Mucosa of stomach (tissue), 1 donor: ENCODE measurements around the gene SYT13.

ENCODE experiments used
- H3K27me3 ChIP-seq: one replicate; pipeline ENCODE4 v1.7.0; 2013; ENCODE audit warnings: mild to moderate bottlenecking, low read length; ENCODE audit not compliant: control insufficient read depth, insufficient read depth
- H3K36me3 ChIP-seq: one replicate; pipeline ENCODE4 v1.7.0; 2013; ENCODE audit warnings: low read length; ENCODE audit not compliant: control insufficient read depth, insufficient read depth
- H3K4me1 ChIP-seq: one replicate; pipeline ENCODE4 v1.7.0; 2013; ENCODE audit warnings: mild to moderate bottlenecking, low read length; ENCODE audit not compliant: control insufficient read depth, insufficient read depth
- H3K4me3 ChIP-seq: one replicate; pipeline ENCODE4 v1.7.0; 2013; ENCODE audit warnings: low read length
- H3K9ac ChIP-seq: one replicate; pipeline ENCODE4 v1.7.0; 2013; ENCODE audit warnings: mild to moderate bottlenecking, low read length, moderate library complexity
- H3K9me3 ChIP-seq: one replicate; pipeline ENCODE4 v1.7.0; 2013; ENCODE audit warnings: mild to moderate bottlenecking, low read length, moderate library complexity; ENCODE audit not compliant: control insufficient read depth
- donor health status: Pancreatic carcinoma.

Gene SYT13

DNA sequence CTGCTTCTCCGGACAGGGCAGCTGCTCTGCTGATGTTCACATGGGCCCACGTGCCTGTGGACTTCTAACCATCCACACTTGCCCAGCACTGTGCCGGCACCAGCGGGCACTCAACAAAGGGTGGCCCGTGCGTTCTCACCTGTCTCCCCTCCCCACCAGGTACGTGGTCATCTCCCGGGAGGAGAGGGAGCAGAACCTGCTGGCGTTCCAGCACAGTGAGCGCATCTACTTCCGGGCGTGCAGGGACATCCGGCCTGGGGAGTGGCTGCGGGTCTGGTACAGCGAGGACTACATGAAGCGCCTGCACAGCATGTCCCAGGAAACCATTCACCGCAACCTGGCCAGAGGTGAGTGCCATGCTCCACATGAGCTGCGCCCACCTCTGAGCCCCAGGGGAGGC lies 66.7 kb downstream of the SYT13 start:
- Histone ChIP-seq H3K27me3 (no peaks in the 10 kb centered on the region), H3K36me3 (no peaks in the 10 kb centered on the region), H3K9ac (no peak overlapping the region), H3K4me3 (no peak overlapping the region), H3K4me1 (no peaks in the 10 kb centered on the region), H3K9me3 (no peaks in the 10 kb centered on the region)

DNA sequence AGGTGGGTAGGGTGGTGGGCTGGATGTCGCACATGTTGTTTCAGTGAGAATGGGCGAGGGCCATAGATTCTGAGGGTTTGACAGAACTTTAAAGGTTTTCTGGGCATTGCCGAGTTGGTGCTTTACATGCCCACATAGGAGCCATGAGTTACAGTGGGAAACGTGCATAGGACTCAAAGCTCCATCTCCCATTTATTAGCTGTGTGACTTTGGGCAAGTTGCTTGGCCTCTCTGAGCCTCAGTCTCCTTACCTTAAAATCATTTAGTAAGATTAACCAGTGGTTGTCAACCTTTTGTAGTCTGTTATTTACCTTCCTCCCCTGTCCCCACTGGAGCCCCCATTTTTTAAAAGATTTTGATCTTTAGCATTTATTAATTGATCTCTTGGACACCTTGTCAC lies 67.4 kb downstream of the SYT13 start:
- H3K27me3 ChIP-seq, result no peaks in the 10 kb centered on the region
- H3K4me3 ChIP-seq, result no peak overlapping the region
- H3K4me1 ChIP-seq, result no peaks in the 10 kb centered on the region
- H3K36me3 ChIP-seq, result no peaks in the 10 kb centered on the region
- H3K9ac ChIP-seq, result no peak overlapping the region
- H3K9me3 ChIP-seq, result no peaks in the 10 kb centered on the region

DNA sequence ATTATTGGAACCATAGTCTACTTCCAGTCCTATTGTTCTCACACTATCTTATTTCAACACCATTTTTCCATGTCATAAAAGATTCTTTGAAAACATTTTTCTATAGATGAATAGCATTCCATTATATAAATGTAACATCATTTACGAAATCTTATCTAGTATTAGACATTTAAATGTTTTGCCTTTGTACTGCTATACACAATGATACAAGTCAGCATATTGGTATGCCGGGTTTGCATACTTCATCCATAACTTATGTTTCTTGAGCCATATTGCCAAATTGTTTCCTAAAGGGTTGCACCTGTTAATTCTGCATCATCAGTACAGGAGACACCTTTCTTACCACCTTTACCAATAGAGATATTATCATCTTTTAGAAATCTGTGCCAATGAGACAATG lies 68.2 kb downstream of the SYT13 start:
- Histone ChIP-seq H3K4me1 (no peaks in the 10 kb centered on the region), H3K9ac (no peak overlapping the region), H3K27me3 (no peaks in the 10 kb centered on the region), H3K4me3 (no peak overlapping the region), H3K36me3 (no peaks in the 10 kb centered on the region), H3K9me3 (no peaks in the 10 kb centered on the region)

DNA sequence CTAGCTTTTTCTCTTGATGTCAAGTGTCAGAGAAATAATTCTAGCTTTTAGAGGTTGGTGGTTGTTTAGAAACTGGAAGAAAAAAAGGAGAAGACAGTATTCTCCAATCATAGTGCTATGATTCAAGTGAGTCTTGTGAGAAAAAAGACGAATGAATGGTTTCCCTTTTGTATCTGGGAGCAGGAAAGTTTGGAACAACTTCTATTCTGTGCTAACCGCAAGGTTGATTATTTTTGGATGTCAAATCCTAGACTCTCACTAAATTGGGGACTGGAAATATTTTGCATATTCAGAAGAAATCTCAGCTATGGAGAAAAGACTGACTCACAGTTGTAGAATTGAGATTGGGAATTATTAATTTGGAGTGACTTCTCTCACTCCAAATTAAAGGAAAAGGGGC lies 69.2 kb downstream of the SYT13 start:
- Histone ChIP-seq H3K9me3 (no peaks in the 10 kb centered on the region), H3K27me3 (no peaks in the 10 kb centered on the region), H3K36me3 (peaks cover 4% of the 10 kb centered on the region), H3K9ac (no peak overlapping the region), H3K4me3 (no peak overlapping the region), H3K4me1 (no peaks in the 10 kb centered on the region)

DNA sequence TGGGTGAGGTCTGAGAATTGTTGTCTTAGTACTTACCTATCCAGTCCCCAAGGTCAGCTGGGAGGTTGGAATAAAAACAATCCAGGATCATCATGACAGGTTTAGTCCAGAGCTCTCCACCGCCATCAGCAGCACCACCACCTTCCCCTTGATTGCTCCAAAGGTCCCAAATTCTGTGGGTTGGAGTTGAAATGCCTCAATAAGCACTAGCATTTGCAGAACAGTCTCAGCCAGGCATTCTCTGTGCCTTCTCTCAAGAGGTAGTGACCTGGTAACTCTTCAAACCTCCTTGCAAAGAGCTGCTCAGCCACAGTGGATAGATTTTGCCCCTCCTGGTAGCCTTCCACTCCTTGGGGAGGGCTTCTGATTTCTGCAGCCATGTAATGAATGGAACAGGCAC lies 70.1 kb downstream of the SYT13 start:
- H3K36me3 ChIP-seq, result peaks cover 4% of the 10 kb centered on the region

DNA sequence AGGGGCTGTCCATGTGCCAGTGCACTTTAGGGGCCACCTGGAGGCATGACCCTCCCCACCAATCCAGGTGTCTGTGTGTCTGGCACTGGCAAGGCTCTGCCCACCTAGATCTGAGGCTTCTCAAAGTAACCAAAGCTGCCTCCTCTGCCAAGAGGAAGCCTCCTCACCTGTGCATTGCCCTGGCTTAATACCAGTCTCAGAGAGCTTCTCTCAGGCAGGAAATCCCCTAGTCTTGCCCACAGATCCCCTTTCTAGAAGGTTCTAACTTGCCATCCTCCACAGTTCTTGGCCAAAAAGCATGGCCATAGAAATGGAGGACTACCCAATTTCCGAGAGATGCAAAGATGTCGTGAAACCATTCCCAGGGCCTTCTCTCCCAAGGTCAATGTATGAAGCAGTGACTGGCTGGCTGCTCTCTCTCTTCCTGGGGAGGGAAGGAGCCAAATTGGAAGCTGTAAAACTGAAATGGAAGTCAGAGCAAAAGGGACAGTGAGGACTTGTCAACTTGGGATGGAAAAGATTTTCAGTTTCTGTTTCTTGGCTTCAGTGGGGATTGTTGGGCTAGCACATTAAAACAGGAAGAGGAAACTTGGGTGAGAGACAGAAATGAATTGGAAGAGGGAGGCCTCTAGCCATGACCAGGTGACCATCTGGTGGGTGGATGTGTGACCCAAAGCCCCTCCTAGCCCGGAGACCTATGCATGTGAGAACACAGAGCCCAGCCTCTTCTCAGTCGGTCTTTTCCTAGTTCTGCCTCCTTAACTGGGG lies 70.9 kb downstream of the SYT13 start:
- Histone ChIP-seq H3K4me1 (peaks cover 4% of the 10 kb centered on the region), H3K36me3 (peaks cover 4% of the 10 kb centered on the region), H3K9me3 (no peaks in the 10 kb centered on the region), H3K27me3 (no peaks in the 10 kb centered on the region), H3K9ac (no peak overlapping the region), H3K4me3 (no peak overlapping the region)

More for the DNA sequence above, 70.1 kb downstream of the SYT13 start:
- Histone ChIP-seq H3K9me3 (no peaks in the 10 kb centered on the region), H3K4me3 (no peak overlapping the region), H3K9ac (no peak overlapping the region), H3K4me1 (no peaks in the 10 kb centered on the region), H3K27me3 (no peaks in the 10 kb centered on the region)

DNA sequence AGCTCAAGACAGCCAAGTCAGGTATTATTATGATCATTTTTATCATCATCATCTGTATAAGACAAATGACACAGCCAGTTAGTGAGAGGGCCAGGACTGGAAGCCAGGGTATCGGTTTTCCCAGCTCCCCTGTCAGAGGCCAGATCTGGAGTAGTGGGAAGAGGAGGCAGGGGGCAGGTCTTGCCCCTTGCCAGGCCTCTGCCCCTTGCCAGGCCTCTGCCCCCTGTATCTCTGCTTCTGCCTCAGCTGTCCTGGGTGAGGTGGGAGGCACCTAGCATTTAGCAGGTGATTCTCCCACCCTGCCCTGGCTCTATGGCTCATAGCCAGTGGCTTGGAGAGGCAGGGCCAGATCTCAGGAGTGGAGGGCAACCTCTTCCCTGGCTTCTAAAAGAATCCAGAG lies 72.4 kb downstream of the SYT13 start:
- H3K9ac ChIP-seq, result no peak overlapping the region
- H3K4me3 ChIP-seq, result no peak overlapping the region
- H3K36me3 ChIP-seq, result peaks cover 4% of the 10 kb centered on the region
- no peaks in the 10 kb centered on the region for H3K27me3 ChIP-seq
- H3K4me1 ChIP-seq, result peaks cover 17% of the 10 kb centered on the region
- H3K9me3 ChIP-seq, result no peaks in the 10 kb centered on the region

DNA sequence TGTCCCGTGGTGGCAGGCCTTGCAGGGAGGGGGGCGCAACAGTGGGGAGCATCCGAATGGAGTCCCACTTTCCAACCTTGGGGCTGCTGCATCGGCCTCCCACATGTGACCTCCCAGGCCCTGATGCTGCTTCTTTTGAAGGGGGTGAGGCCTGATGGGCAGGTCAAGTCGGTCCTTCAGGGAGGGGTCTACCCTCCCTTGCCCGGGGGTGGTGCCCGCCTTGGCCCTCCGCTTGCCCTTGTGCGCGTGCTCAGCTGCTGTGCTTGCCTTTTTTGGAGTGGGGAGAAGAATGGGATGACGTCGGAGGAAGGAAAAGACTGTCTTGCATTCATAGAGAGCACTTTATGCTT lies 72.8 kb downstream of the SYT13 start:
- Histone ChIP-seq H3K36me3 (peaks cover 4% of the 10 kb centered on the region), H3K9me3 (no peaks in the 10 kb centered on the region), H3K4me3 (no peak overlapping the region), H3K9ac (no peak overlapping the region), H3K27me3 (no peaks in the 10 kb centered on the region), H3K4me1 (peaks cover 22% of the 10 kb centered on the region)

DNA sequence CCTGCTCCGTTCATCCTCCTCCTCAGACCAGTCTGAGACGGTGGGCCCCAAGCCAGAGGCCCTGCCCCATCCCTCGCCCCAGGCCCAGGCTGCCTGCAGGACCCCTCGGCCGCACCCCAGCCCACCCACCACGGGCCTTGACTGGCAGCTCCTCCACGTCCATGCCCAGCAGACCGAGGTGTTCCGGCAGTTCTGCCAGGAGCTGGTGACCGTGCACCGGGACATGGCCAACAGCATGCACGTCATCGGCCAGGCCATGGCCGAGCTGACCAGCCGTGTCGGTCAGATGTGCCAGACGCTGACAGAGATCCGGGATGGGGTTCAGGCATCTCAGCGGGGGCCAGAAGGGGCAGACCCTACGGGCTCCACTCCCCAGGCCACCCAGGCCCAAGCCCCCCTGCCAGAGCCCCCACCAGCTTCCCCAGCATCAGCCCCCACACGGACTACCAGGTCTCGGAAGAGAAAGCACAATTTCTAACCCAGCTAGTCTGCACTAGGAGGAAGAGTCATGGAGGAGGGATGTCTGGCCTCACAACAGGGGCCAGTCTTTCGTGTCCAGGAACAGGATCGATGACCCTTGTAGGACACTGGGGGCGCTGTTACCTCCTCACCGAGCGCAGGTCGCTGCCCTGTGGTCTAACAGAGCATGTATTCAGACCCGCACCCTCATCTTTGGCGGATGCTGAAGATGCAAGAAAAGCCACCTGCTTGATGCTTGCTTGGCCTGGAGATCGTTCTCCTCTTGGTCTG lies 73.4 kb downstream of the SYT13 start:
- Histone ChIP-seq H3K4me1 (peaks cover 27% of the 10 kb centered on the region), H3K9me3 (no peaks in the 10 kb centered on the region)

DNA sequence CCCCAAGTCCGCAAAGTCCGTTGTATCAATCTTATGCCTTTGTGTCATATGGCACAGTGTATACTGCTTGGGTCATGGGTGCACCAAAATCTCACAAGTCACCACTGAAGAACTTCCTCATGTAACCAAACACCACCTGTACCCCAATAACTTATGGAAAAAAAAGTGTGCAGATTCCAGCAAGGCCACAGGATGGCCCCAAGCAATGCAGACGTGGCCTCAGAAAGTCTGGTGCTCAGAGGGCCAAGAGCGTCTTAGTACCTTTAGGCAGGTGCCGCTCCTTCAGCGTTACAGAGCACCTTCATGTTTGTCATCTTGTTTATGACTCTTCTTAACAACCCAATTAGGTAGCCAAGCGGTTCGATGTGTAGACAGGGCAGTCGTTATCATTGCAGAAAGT lies 74.4 kb downstream of the SYT13 start:
- Histone ChIP-seq H3K4me3 (no peak overlapping the region), H3K27me3 (no peaks in the 10 kb centered on the region), H3K9me3 (no peaks in the 10 kb centered on the region), H3K4me1 (peaks cover 28% of the 10 kb centered on the region), H3K36me3 (peaks cover 4% of the 10 kb centered on the region), H3K9ac (no peak overlapping the region)

More for the DNA sequence above, 73.4 kb downstream of the SYT13 start:
- no peaks in the 10 kb centered on the region for H3K27me3 ChIP-seq
- H3K4me3 ChIP-seq, result no peak overlapping the region
- H3K36me3 ChIP-seq, result peaks cover 4% of the 10 kb centered on the region
- no peak overlapping the region for H3K9ac ChIP-seq

DNA sequence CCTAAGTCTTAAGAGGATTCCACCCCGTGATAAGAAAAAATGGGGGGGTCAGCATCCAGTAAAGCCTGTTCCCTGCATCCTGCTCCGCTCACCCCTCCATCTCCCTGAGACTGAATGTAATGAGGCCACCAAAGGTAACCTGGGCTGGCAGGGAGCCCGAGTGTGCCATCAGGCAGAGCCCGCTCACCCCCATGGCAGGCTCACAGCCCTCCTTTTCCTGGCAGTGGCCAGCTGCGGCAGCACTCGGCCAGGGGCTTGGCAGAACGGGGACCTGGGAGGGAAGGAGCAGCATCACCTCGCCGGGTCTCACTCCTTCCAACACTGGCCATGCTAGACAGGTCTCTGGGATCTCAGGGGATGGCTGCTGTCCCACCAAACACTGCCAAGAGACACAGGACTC lies 75.3 kb downstream of the SYT13 start:
- Histone ChIP-seq H3K4me3 (no peak overlapping the region), H3K4me1 (peaks cover 28% of the 10 kb centered on the region), H3K9ac (no peak overlapping the region), H3K36me3 (peaks cover 4% of the 10 kb centered on the region), H3K9me3 (no peaks in the 10 kb centered on the region), H3K27me3 (no peaks in the 10 kb centered on the region)

DNA sequence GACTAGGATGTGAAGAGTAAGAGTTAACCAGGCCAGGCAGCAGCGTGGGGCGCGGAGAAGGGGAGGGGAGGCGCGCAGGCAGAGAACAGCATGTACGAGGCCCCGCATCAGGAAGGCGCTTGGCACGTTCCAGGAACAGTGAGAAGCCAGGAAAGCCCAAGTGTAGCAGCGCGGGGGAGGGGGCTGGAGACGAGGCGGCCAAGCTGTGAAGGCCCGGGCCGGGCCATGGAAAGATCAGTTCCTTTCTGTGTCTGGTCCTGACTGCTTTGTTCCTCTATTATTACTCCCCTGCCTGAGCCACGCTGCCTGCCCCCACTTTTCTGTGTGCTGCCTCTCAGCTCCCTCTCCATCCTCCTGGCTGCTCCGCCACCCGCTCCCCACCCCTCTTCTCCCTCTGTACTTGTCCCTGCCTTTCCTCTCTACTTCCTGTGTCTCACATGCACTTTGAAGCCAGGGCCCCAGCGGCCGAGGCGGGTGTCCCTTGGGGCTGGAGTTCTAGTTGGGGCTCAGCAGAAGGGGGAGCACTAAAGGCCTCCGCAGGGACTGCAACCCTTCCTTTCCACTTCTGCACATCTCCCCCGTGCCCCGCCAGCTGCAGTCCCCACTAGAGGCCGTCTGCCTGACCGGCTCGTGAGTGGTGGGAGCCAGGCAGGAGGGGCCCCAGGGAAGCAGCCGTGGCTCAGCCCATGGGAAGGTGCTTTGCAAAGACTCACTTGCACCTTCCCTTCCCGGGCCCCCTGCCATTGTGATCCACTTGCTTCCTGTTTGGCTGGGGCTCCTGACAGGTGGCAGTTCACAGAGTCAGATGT lies 76.0 kb downstream of the SYT13 start:
- Histone ChIP-seq H3K4me1 (peaks cover 28% of the 10 kb centered on the region), H3K9ac (peak overlapping the region; percentile 35), H3K27me3 (no peaks in the 10 kb centered on the region), H3K36me3 (peaks cover 4% of the 10 kb centered on the region), H3K4me3 (no peak overlapping the region), H3K9me3 (no peaks in the 10 kb centered on the region)
